Measurements from ENCODE around the gene CALU. TPM values are rescaled to one million over a fixed set of nuclear protein-coding genes. Genes with fewer than 3 reads are reported as not detected.

CALU gene
- total RNA-seq, 1 donor from 2014 or later, result 186 TPM

DNA sequence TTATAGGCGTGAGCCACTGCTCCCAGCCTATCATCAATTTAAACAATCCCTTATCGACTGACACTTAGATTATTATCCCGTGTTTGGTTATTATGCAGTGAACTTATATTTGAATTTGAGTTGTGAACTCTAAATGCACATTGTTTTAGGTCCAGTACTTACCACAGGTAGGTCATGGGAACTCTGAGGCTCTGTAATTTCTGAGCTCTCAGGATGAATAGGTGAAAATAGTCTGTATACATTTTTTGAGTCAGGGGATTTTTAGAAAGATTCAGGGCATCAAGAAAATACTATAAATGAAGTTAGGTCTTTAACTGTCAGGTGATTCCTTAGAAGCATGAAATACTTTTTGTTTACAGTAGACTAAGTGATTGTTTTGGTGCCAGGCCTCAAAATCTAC, 61.4 kb downstream of the CALU start:
- intact Hi-C loops (cut with micrococcal nuclease), result no loop called here
- DNase-seq (no peak), ATAC-seq (no peak)

- intact Hi-C loops (cut with micrococcal nuclease), result no loop called here
- DNase-seq, result no peak
- no peak for ATAC-seq
These were observed 61.8 kb downstream of the CALU start for GRCh38 chr7:128801003-128801402.

GRCh38 chr7:128801667-128802418, 62.7 kb downstream of the CALU start:
- DNase-seq (no peak), ATAC-seq (no peak)
- intact Hi-C loops (cut with micrococcal nuclease), result no loop called here

DNA sequence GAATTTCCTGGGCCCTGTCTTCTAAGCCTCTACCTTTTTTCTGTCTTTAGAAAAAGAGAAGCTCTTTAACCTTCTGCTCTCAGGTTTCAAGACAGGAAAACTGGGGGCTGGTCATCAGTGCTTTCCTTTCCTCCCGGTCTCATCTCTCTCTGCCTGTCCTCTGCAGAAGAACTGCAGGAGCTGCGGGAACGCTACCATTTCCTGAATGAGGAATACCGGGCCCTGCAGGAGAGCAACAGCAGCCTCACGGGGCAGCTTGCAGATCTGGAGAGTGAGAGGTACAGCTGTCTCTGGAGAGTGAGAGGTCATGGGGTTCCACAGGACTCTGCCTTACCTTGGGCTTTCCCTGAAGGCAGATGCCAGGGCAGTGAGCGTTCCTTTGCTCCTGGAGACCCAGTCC, 65.3 kb downstream of the CALU start:
- intact Hi-C loops (cut with micrococcal nuclease), result no loop called here
- no peak for DNase-seq
- ATAC-seq, result no peak

DNA sequence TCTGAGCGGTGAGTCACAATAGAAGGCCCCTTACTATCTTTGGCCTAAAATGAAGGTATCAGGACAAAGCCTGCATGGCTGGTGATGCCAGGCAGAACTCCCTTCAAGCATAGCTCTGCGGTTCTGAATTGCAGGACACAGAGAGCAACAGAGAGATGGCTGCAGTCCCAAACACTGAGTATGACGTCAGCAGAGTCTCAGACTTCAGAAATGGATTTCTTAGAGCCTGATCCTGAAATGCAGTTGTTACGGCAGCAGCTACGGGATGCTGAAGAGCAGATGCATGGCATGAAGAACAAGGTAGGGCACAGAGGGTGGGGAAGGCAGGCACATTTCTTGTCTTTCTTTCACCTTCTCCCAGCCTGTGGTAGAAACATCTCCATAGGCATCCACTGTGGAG, 66.1 kb downstream of the CALU start:
- intact Hi-C loops (cut with micrococcal nuclease), result no loop called here
- DNase-seq, result no peak
- ATAC-seq, result no peak

DNA sequence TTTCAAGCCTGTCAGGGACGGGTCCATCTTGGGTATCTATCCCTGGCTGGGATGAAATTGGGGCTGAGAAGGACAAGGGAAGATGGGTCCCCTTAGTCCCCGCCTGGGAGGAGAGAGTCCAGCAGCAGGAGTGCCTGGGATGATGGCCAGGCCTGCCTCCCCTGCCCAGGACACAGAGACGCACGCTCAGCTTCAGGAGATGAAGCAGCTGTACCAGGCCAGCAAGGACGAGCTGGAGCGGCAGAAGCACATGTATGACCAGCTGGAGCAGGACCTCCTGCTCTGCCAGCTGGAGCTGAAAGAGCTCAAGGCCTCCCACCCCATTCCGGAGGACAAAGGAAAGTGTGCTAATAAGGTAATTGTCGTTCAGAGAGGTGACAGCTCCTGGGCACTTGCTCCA, 68.0 kb downstream of the CALU start:
- intact Hi-C loops (cut with micrococcal nuclease), result no loop called here
- DNase-seq (no peak), ATAC-seq (no peak)

GRCh38 chr7:128809363-128809762, 70.2 kb downstream of the CALU start:
- intact Hi-C loops (cut with micrococcal nuclease), result no loop called here
- ATAC-seq, result no peak

DNA sequence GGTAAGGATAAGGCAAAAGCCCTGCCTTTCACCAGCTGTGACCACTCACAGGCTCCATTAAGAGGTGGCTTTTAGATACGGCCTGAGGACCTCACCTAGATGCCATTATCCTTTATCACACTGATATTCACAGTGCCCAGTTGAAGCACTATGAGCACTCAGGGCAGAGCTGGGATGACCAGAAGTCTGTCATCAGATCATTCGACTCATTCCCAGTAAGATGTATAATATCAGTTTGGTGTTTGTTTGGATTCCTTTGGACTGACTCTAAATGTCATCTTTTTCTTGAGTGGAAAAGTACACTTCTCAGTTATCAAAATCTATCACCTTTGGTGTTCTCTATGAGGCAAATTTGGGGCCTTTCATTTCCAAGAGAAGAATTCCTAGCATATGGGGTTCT, 71.3 kb downstream of the CALU start:
- no peak for DNase-seq
- intact Hi-C loops (cut with micrococcal nuclease), result no loop called here
- no peak for ATAC-seq

More at GRCh38 chr7:128809363-128809762, 70.2 kb downstream of the CALU start:
- no peak for DNase-seq

GRCh38 chr7:128810997-128811396, 71.8 kb downstream of the CALU start:
- ATAC-seq (no peak), DNase-seq (no peak)
- intact Hi-C loops (cut with micrococcal nuclease), result no loop called here

GRCh38 chr7:128811631-128812430, 72.7 kb downstream of the CALU start:
- ATAC-seq, result no peak
- no peak for DNase-seq
- intact Hi-C loops (cut with micrococcal nuclease), result no loop called here

GRCh38 chr7:128812514-128813168, 73.5 kb downstream of the CALU start:
- ATAC-seq (peak; percentile 77), DNase-seq (peak; percentile 73)
- intact Hi-C loops (cut with micrococcal nuclease), result no loop called here

GRCh38 chr7:128814499-128814898, 75.3 kb downstream of the CALU start:
- intact Hi-C loops (cut with micrococcal nuclease), result no loop called here
- ATAC-seq (no peak), DNase-seq (no peak)

- peak; percentile 25 for ATAC-seq
- intact Hi-C loops (cut with micrococcal nuclease), result no loop called here
- no peak for DNase-seq
These were observed 76.3 kb downstream of the CALU start for GRCh38 chr7:128815289-128815942.

DNA sequence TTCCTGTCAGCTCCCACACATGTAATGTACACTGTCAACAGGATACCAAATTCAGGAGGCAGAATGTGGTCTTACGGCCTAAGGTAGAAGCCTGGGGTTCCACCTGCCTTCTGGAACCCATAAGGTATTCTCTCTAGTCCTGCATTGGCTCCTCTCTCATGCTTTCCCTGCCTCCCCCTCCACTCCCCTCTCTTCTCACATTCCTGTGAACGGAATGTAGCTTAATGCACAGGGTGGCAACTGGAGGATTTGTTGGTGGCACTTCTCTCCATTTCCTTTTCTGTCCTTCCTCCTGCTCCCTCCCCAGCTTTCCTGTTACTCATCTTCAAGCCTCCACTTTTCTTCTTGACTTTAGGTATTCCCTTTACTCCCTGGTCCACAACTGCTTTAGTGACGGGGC, 79.5 kb downstream of the CALU start:
- ATAC-seq (no peak), DNase-seq (no peak)
- intact Hi-C loops (cut with micrococcal nuclease), result no loop called here

Other genes with a start within 250 kb of the CALU start
- 0.97 TPM for gene GARIN1A, start 67.1 kb upstream of the CALU start, total RNA-seq
- not detected for gene OPN1SW, start 36.4 kb downstream of the CALU start, total RNA-seq
- 6.5 TPM for gene CCDC136, start 52.6 kb downstream of the CALU start, total RNA-seq
- gene FLNC, start 91.0 kb downstream of the CALU start, total RNA-seq, result 591 TPM
- gene ATP6V1F, start 123.5 kb downstream of the CALU start, total RNA-seq, result 115 TPM
- 0.12 TPM for gene KCP, start 171.3 kb downstream of the CALU start, total RNA-seq
- gene IRF5, start 198.6 kb downstream of the CALU start, total RNA-seq, result 2.9 TPM